Karpas-422 (cell line): Measurements from ENCODE around the gene MYH15. TPM values are rescaled to one million over a fixed set of nuclear protein-coding genes. Genes with fewer than 3 reads are reported as not detected.

Experiments used
- DNase-seq: peaks from one replicate; pipeline ENCODE4 v3.0.0-alpha.2; 2015
- H2AFZ ChIP-seq: fragments of 200-600 bp; sonication (generic); 2 replicates; pipeline ENCODE4 v1.6.1; 2014; ENCODE audit warnings: antibody characterized with exemption, low read length, mixed read lengths
- H3K27ac ChIP-seq: fragments of 200-600 bp; sonication (generic); 2 replicates; pipeline ENCODE4 v1.5.1; 2014; ENCODE audit warnings: mild to moderate bottlenecking, low read length, moderate library complexity
- H3K27me3 ChIP-seq: fragments of 200-600 bp; sonication (generic); 2 replicates; pipeline ENCODE4 v1.6.1; 2014; ENCODE audit warnings: low read length, mixed read lengths
- H3K36me3 ChIP-seq: fragments of 200-600 bp; sonication (generic); 2 replicates; pipeline ENCODE4 v1.6.1; 2014; ENCODE audit warnings: low read length, mixed read lengths; ENCODE audit not compliant: insufficient read depth
- H3K4me1 ChIP-seq: fragments of 200-600 bp; sonication (generic); 2 replicates; pipeline ENCODE4 v1.6.1; 2014; ENCODE audit warnings: mild to moderate bottlenecking, low read length, mixed read lengths
- H3K4me2 ChIP-seq: fragments of 200-600 bp; sonication (generic); 2 replicates; pipeline ENCODE4 v1.6.1; 2014; ENCODE audit warnings: low read length, low read depth, mild to moderate bottlenecking; ENCODE audit not compliant: poor library complexity, severe bottlenecking
- H3K4me3 ChIP-seq: fragments of 200-600 bp; sonication (generic); 2 replicates; pipeline ENCODE4 v1.5.1; 2014; ENCODE audit warnings: mild to moderate bottlenecking, antibody characterized with exemption, low read length, mixed read lengths
- H3K79me2 ChIP-seq: fragments of 200-600 bp; sonication (generic); 2 replicates; pipeline ENCODE4 v1.6.1; 2014; ENCODE audit warnings: mild to moderate bottlenecking, low read length, mixed read lengths
- H3K9ac ChIP-seq: fragments of 200-600 bp; sonication (generic); 2 replicates; pipeline ENCODE4 v1.6.0; 2014; ENCODE audit warnings: low read length
- H3K9me2 ChIP-seq: fragments of 200-600 bp; sonication (generic), shearing (Covaris generic); replicated peaks from 2 replicates; pipeline ENCODE4 v1.6.0; 2014; ENCODE audit warnings: mild to moderate bottlenecking, low read length, moderate library complexity; ENCODE audit not compliant: insufficient read depth
- H3K9me3 ChIP-seq: fragments of 300-700, 200-600 bp; sonication (generic); 2 replicates; pipeline ENCODE4 v1.6.1; 2014; ENCODE audit warnings: low read length, mixed read lengths
- H4K20me1 ChIP-seq: fragments of 200-600 bp; sonication (generic); 2 replicates; pipeline ENCODE4 v1.6.1; 2014; ENCODE audit warnings: mild to moderate bottlenecking, antibody characterized with exemption, low read length, low read depth; ENCODE audit not compliant: insufficient read depth
- total RNA-seq: library from RNA; depleted of rRNA; stranded (reverse); fragments of >200 nt; shearing (Covaris generic); gene quantifications from 2 replicates; pipeline ENCODE4 v1.2.3, GENCODE V29; 2014; ENCODE audit warnings: low replicate concordance

The MYH15 gene
- total RNA-seq, 1 experiment from 2014 or later: not detected

DNA sequence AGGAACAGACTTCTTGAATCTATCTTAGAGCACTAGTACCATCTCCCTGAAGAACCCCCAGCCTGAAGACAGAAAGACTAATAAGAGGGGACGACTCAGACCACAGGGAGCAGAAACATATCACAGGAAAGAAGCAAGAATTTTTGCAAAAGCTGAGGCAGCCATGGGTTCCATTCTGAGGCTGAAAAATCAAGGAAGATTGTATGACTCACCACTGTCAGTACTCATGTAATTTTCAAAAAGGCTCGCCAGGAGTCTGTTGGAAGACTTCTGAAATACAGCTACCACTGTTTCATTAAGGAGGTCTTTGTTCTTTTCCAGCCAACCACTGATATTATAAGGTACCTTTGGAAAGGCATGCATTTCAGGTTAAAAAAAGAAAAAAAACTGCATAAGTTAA, 47.5 kb downstream of the MYH15 start:
- Histone ChIP-seq H3K36me3 (no peaks in the 10 kb centered on the region), H3K27ac (no peak overlapping the region), H2AFZ (no peak overlapping the region), H4K20me1 (no peaks in the 10 kb centered on the region), H3K79me2 (no peaks in the 10 kb centered on the region), H3K9me3 (no peaks in the 10 kb centered on the region), H3K4me3 (no peak overlapping the region), H3K9me2 (no peaks in the 10 kb centered on the region), H3K4me1 (peaks cover 6% of the 10 kb centered on the region), H3K9ac (no peak overlapping the region), H3K4me2 (no peak overlapping the region), H3K27me3 (no peaks in the 10 kb centered on the region)
- no peak for DNase-seq

DNA sequence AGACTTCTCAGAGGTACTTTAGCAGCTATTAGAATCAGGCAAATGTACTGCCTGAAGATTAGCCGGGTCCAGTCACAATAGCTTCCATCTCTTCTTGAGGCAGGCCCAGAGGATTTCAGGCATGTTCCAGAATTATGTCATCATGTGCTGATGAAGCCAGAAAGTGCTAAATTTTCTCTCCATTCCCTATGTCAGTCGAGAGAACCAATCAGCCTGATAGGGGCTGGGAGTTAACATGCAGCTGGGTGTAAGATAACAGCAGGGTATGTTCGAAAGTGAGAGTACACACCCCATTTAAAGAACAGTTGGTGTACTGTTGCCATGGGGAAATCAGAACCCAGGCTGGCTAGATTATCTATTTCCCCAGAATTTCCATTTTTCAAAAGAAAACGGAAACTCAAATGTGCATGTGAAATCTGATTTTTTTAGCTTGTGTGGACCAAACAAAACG, 48.7 kb downstream of the MYH15 start:
- Histone ChIP-seq H3K27ac (no peak overlapping the region), H3K9me3 (no peaks in the 10 kb centered on the region), H2AFZ (no peak overlapping the region)

DNA sequence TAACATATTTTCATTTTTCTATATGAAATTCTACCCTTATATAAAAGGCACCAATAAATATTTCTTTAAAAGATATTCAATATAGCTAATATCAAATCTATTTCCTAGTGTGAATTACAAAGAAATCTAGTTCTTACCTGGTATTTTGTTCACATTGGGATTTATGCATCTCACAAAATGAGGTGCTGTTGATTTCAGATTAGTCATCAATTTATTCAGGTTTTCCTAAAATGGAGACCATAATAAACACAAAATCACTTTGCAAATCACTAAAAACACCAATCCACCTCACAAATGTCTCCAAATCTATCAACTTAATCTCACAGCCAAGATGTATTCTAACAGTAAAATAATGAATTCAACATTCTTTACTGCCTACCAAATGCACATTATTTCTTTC, 51.2 kb downstream of the MYH15 start:
- H3K4me1 ChIP-seq: peaks cover 6% of the 10 kb centered on the region
- no peaks in the 10 kb centered on the region for H3K79me2 ChIP-seq
- H2AFZ ChIP-seq: no peak overlapping the region
- no peaks in the 10 kb centered on the region for H3K27me3 ChIP-seq
- no peak overlapping the region for H3K4me2 ChIP-seq
- H3K9me3 ChIP-seq: no peaks in the 10 kb centered on the region
- no peak overlapping the region for H3K4me3 ChIP-seq
- no peak overlapping the region for H3K9ac ChIP-seq
- no peaks in the 10 kb centered on the region for H3K36me3 ChIP-seq
- H3K9me2 ChIP-seq: no peaks in the 10 kb centered on the region
- no peak overlapping the region for H3K27ac ChIP-seq
- no peaks in the 10 kb centered on the region for H4K20me1 ChIP-seq
- DNase-seq: no peak

More for the DNA sequence above, 48.7 kb downstream of the MYH15 start:
- Histone ChIP-seq H3K4me3 (no peak overlapping the region), H3K36me3 (no peaks in the 10 kb centered on the region), H3K9me2 (no peaks in the 10 kb centered on the region), H3K79me2 (no peaks in the 10 kb centered on the region), H3K4me2 (no peak overlapping the region), H3K27me3 (no peaks in the 10 kb centered on the region), H4K20me1 (no peaks in the 10 kb centered on the region), H3K4me1 (peaks cover 6% of the 10 kb centered on the region), H3K9ac (no peak overlapping the region)
- no peak for DNase-seq

DNA sequence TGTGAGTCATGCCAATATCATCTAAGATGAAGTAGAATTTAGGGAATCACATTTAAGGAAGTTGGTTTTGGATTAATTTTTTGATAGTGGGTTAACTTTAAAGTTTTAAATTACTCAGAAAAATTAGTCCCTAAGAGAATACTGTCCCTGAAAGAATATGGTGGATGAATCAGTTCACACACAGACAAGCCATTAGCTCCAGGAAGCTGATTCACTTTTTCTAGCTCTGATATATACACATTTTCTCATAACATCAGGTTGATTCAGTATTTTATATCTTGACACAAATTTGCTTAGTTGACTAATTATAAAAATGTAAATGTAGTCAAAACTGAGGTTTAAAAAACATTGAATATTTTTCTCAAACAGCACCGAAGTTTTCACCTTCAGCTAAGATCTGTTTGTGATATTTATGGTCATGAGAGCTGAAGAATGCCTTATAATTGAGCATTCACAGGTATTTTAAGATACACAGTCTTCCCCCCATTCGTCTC, 55.1 kb downstream of the MYH15 start:
- Histone ChIP-seq H3K9me2 (no peaks in the 10 kb centered on the region), H3K9me3 (no peaks in the 10 kb centered on the region), H3K9ac (no peak overlapping the region), H3K4me1 (no peaks in the 10 kb centered on the region), H3K27ac (no peak overlapping the region), H3K79me2 (no peaks in the 10 kb centered on the region), H2AFZ (no peak overlapping the region), H3K4me3 (no peak overlapping the region), H4K20me1 (no peaks in the 10 kb centered on the region), H3K4me2 (no peak overlapping the region), H3K36me3 (no peaks in the 10 kb centered on the region), H3K27me3 (no peaks in the 10 kb centered on the region)
- DNase-seq: no peak

DNA sequence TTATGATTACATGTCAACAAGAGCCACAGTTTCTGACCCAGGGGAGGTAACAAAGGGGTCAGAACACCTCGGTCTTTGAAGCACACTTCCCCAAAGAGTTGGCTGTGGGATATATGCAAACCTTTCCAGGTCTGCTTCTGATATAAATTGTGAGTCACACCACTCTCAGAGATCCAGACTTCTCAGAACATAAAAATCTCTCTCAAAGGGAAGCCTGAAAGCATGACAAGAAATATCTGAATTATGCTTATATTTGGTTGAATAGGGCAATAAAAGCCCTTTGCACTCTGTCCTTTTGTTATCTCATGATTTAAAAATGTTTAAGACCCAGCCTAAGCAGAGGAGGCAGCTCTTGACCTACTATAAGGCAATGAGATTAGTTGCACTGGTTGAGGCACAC, 56.8 kb downstream of the MYH15 start:
- Histone ChIP-seq H3K4me3 (no peak overlapping the region), H3K4me2 (no peak overlapping the region), H3K79me2 (no peaks in the 10 kb centered on the region), H3K36me3 (no peaks in the 10 kb centered on the region), H4K20me1 (no peaks in the 10 kb centered on the region), H2AFZ (no peak overlapping the region), H3K27me3 (no peaks in the 10 kb centered on the region), H3K4me1 (peaks cover 1% of the 10 kb centered on the region; the same call in 1 of the 2 replicates), H3K9me2 (no peaks in the 10 kb centered on the region), H3K9me3 (no peaks in the 10 kb centered on the region), H3K9ac (no peak overlapping the region), H3K27ac (no peak overlapping the region)
- no peak for DNase-seq

DNA sequence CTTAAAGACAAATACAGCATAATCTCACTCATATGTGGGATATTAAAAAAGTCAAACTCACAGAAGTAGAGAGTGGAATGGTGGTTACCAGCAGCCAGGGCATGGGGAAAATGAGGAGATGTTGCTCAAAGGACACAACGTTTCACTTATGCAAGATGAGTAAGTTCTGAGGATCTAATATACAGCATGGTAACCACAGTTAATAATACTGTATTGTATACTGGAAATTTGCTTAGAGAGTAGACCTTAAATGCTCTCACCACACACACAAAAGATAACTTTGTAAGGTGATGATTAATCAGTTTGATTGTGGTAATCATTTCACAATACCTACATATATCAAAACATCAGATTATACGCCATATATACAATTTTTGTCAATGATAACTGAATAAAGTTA, 60.0 kb downstream of the MYH15 start:
- DNase-seq: no peak
- no peaks in the 10 kb centered on the region for H3K79me2 ChIP-seq
- no peaks in the 10 kb centered on the region for H3K27me3 ChIP-seq
- no peak overlapping the region for H3K4me3 ChIP-seq
- no peak overlapping the region for H3K9ac ChIP-seq
- H3K9me3 ChIP-seq: 0 out of 2 replicates have a peak, but pooled peaks cover 3% of the 10 kb centered on the region
- no peak overlapping the region for H3K27ac ChIP-seq
- H3K4me2 ChIP-seq: no peak overlapping the region
- no peak overlapping the region for H2AFZ ChIP-seq
- H3K4me1 ChIP-seq: peaks cover 3% of the 10 kb centered on the region; the same call in 1 of the 2 replicates
- no peaks in the 10 kb centered on the region for H3K36me3 ChIP-seq
- H4K20me1 ChIP-seq: no peaks in the 10 kb centered on the region
- H3K9me2 ChIP-seq: no peaks in the 10 kb centered on the region

DNA sequence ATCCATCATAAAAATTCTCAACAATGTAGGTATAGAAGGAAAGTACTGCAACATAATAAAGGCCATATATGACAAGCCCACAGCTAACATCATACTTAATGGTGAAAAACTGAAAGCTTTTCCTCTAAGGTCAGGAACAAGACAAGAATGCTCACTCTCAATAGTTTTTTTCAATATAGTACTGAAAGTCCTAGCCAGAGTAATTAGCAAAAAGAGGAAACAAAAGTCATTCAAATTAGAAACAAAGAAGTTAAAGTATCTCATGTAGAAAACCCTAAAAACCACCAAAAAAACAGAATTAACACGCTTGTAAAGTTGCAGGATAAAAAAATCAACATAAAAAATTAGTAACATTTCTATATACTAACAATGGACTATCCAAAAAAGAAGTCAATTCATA, 61.8 kb downstream of the MYH15 start:
- Histone ChIP-seq H3K4me2 (no peak overlapping the region), H3K9ac (no peak overlapping the region), H3K9me2 (no peaks in the 10 kb centered on the region), H3K27me3 (no peaks in the 10 kb centered on the region), H3K4me1 (peaks cover 3% of the 10 kb centered on the region; the same call in 1 of the 2 replicates), H3K9me3 (0 out of 2 replicates have a peak, but pooled peaks cover 3% of the 10 kb centered on the region), H3K27ac (no peak overlapping the region), H3K36me3 (no peaks in the 10 kb centered on the region), H3K4me3 (no peak overlapping the region), H4K20me1 (no peaks in the 10 kb centered on the region), H2AFZ (no peak overlapping the region), H3K79me2 (no peaks in the 10 kb centered on the region)
- DNase-seq: no peak

DNA sequence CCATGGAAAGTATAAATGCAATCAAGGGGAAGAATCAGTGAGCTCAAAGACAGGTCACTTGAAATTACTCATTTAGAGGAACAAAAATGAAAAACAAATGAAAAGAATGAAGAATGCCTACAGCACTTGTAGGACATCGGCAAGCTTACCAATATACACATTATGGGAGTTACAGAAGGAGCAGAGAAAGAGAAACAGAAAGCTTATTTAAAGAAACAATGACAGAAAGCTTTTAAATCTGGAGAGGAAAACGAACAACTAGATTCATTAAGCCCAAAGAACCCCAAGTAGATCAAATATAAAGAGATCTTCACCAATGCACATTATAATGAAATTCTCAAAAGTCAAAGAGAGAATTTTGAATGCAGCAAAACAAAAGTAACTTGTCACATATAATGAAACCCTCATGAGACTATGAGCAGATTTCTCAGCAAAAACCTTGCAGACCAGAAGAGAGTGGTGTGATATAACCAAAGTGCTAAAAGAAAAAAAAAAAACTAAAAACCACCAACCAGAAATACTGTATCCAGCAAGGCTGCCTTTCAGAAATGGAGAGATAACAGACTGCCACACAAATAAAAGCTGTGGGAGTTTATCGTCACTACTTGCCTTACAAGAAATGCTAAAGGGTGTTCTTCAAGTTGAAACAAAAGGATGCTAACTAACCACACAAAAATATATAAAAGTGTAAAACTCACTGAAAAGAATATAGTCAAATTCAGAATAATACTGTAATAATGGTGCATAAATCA, 63.1 kb downstream of the MYH15 start:
- DNase-seq: no peak
- Histone ChIP-seq H3K4me1 (peaks cover 3% of the 10 kb centered on the region; the same call in 1 of the 2 replicates), H3K27me3 (no peaks in the 10 kb centered on the region), H3K79me2 (no peaks in the 10 kb centered on the region), H4K20me1 (no peaks in the 10 kb centered on the region), H3K36me3 (no peaks in the 10 kb centered on the region), H3K27ac (no peak overlapping the region), H3K4me2 (no peak overlapping the region), H3K9ac (no peak overlapping the region), H3K4me3 (no peak overlapping the region), H3K9me2 (no peaks in the 10 kb centered on the region), H2AFZ (no peak overlapping the region), H3K9me3 (0 out of 2 replicates have a peak, but pooled peaks cover 3% of the 10 kb centered on the region)
